Osteoblast (primary cell): ENCODE results near the gene PEMT. TPM values are rescaled to one million over a fixed set of nuclear protein-coding genes. Genes with fewer than 3 reads are reported as not detected.

Experiments used
- DNase-seq: peaks from one replicate; pipeline ENCODE4 v3.0.0; 2011; ENCODE audit warnings: low spot score, mixed read lengths; ENCODE audit not compliant: insufficient read length; ENCODE audit errors: missing footprints
- H2AFZ ChIP-seq: 2 replicates; pipeline ENCODE4 v1.6.0; 2011; ENCODE audit warnings: mild to moderate bottlenecking, low read length
- H3K27ac ChIP-seq: 2 replicates; pipeline ENCODE4 v1.5.1; 2011; ENCODE audit warnings: mild to moderate bottlenecking, low read depth, low read length, moderate library complexity
- H3K27me3 ChIP-seq: 2 replicates; pipeline ENCODE4 v1.6.0; 2012; ENCODE audit warnings: mild to moderate bottlenecking, control low read depth, inconsistent platforms, low read length, moderate library complexity; ENCODE audit not compliant: insufficient read depth
- H3K36me3 ChIP-seq: 2 replicates; pipeline ENCODE4 v1.5.1; 2011; ENCODE audit warnings: mild to moderate bottlenecking, low read length, control low read depth, moderate library complexity; ENCODE audit not compliant: insufficient read depth
- H3K4me1 ChIP-seq: 2 replicates; pipeline ENCODE4 v1.5.1; 2011; ENCODE audit warnings: mild to moderate bottlenecking, low read length, control low read depth, moderate library complexity; ENCODE audit not compliant: insufficient read depth
- H3K4me2 ChIP-seq: 2 replicates; pipeline ENCODE4 v1.6.0; 2011; ENCODE audit warnings: mild to moderate bottlenecking, low read length; ENCODE audit not compliant: insufficient read depth
- H3K4me3 ChIP-seq: fragments of 200-600 bp; sonication (generic); 3 replicates; pipeline ENCODE4 v1.5.1; 2012; ENCODE audit warnings: mild to moderate bottlenecking, low read length, inconsistent platforms; ENCODE audit not compliant: insufficient read depth
- H3K79me2 ChIP-seq: 2 replicates; pipeline ENCODE4 v1.6.0; 2012; ENCODE audit warnings: mild to moderate bottlenecking, low read length, control low read depth, inconsistent platforms; ENCODE audit not compliant: insufficient read depth
- H3K9me3 ChIP-seq: 2 replicates; pipeline ENCODE4 v1.5.1; 2011; ENCODE audit warnings: low read depth, low read length, control low read depth
- H4K20me1 ChIP-seq: 2 replicates; pipeline ENCODE4 v1.6.0; 2012; ENCODE audit warnings: mild to moderate bottlenecking, low read length, control low read depth; ENCODE audit not compliant: insufficient read depth
- CTCF ChIP-seq: IDR thresholded peaks from 2 replicates; pipeline ENCODE4 v1.5.1; 2011; ENCODE audit warnings: mild to moderate bottlenecking, low read depth, low read length, moderate library complexity; ENCODE audit errors: extremely low read depth
- total RNA-seq: library from RNA; depleted of rRNA; stranded (reverse); fragments of >200 nt; gene quantifications from 2 replicates; pipeline ENCODE4 v1.2.3, GENCODE V29; 2012

The PEMT gene
- total RNA-seq, 1 donor = 26.4 TPM

- Histone ChIP-seq H3K79me2 (no peaks in the 10 kb centered on the region), H3K4me3 (no peak overlapping the region), H2AFZ (no peak overlapping the region), H4K20me1 (peaks cover 14% of the 10 kb centered on the region), H3K36me3 (no peaks in the 10 kb centered on the region), H3K27ac (no peak overlapping the region), H3K27me3 (no peaks in the 10 kb centered on the region), H3K9me3 (no peaks in the 10 kb centered on the region), H3K4me1 (peaks cover 12% of the 10 kb centered on the region), H3K4me2 (peak overlapping the region; percentile 25)
- TF ChIP-seq CTCF = no peak
- no peak for DNase-seq
Measured at GRCh38 chr17:17545984-17546383, 45.5 kb downstream of the PEMT start.

GRCh38 chr17:17545031-17545820 is 46.3 kb downstream of the PEMT start:
- TF ChIP-seq CTCF = no peak
- Histone ChIP-seq H3K36me3 (no peaks in the 10 kb centered on the region), H4K20me1 (peaks cover 14% of the 10 kb centered on the region), H3K79me2 (no peaks in the 10 kb centered on the region), H3K4me1 (peaks cover 12% of the 10 kb centered on the region), H3K27ac (no peak overlapping the region), H3K27me3 (no peaks in the 10 kb centered on the region), H2AFZ (peak overlapping the region; percentile 2), H3K4me2 (peak overlapping the region; percentile 25), H3K9me3 (no peaks in the 10 kb centered on the region), H3K4me3 (no peak overlapping the region)
- DNase-seq = peak; percentile 98

- Histone ChIP-seq H3K79me2 (no peaks in the 10 kb centered on the region), H3K9me3 (no peaks in the 10 kb centered on the region), H3K4me3 (no peak overlapping the region), H3K4me2 (no peak overlapping the region), H3K27me3 (no peaks in the 10 kb centered on the region), H3K36me3 (no peaks in the 10 kb centered on the region), H3K27ac (no peak overlapping the region), H4K20me1 (peaks cover 10% of the 10 kb centered on the region), H2AFZ (no peak overlapping the region), H3K4me1 (peaks cover 12% of the 10 kb centered on the region)
- no peak for DNase-seq
- no peak for TF ChIP-seq CTCF
Measured at GRCh38 chr17:17542906-17543635, 48.4 kb downstream of the PEMT start.

- Histone ChIP-seq H3K4me1 (peaks cover 12% of the 10 kb centered on the region), H3K27ac (no peak overlapping the region), H3K27me3 (no peaks in the 10 kb centered on the region), H3K4me2 (no peak overlapping the region), H2AFZ (no peak overlapping the region), H3K36me3 (no peaks in the 10 kb centered on the region), H3K4me3 (no peak overlapping the region), H3K9me3 (no peaks in the 10 kb centered on the region), H3K79me2 (no peaks in the 10 kb centered on the region), H4K20me1 (peaks cover 10% of the 10 kb centered on the region)
- DNase-seq = no peak
- no peak for TF ChIP-seq CTCF
Measured at GRCh38 chr17:17541640-17542001, 49.9 kb downstream of the PEMT start.
